Transverse colon (tissue), 4 donors: ENCODE results near the gene LRRC23. TPM values are rescaled to one million over a fixed set of nuclear protein-coding genes. Genes with fewer than 3 reads are reported as not detected.
"Not testable (repeated sequence)": the region's sequence is repeated elsewhere in the genome, so short reads cannot be mapped to it uniquely, and the experiment has no call there.

Experiments used
- DNase-seq: peaks from one replicate; pipeline ENCODE4 v3.0.0-alpha.2; 2019
- H3K27ac ChIP-seq, 4 donors: fragments of 200-600 bp; sonication (generic); 2 replicates each; pipeline ENCODE4 v1.5.1; 2016 to 2018; ENCODE audit warnings: inconsistent platforms in 4 of 4
- H3K27me3 ChIP-seq: fragments of 200-600 bp; sonication (generic); 2 replicates; pipeline ENCODE4 v1.5.1; 2017; ENCODE audit warnings: inconsistent platforms
- H3K36me3 ChIP-seq, 4 donors: fragments of 200-600 bp; sonication (generic); 2 replicates each; pipeline ENCODE4 v1.5.1; 2017 to 2019; ENCODE audit warnings: inconsistent platforms in 4 of 4
- H3K4me1 ChIP-seq, 4 donors: fragments of 200-600 bp; sonication (generic); 2 replicates each; pipeline ENCODE4 v1.5.1; 2017 to 2020; ENCODE audit warnings: inconsistent platforms in 4 of 4
- H3K4me3 ChIP-seq, 4 donors: fragments of 200-600 bp; sonication (generic); 1 replicate in 1 of 4; 2 replicates in 3 of 4; pipeline versions ENCODE4 v1.5.1 to v1.6.1; 2017 to 2019; ENCODE audit warnings: inconsistent platforms in 4 of 4
- H3K9me3 ChIP-seq, 2 donors: fragments of 200-600 bp; sonication (generic); 2 replicates each; pipeline ENCODE4 v1.5.1; 2017 to 2019; ENCODE audit warnings: inconsistent platforms in 2 of 2
- CTCF ChIP-seq, 5 experiments: fragments of 200-600 bp in 3 of 5; fragments of 450-650 bp in 2 of 5; sonication (generic) in 3 of 5; IDR thresholded peaks; 1 replicate in 2 of 5; 2 replicates in 3 of 5; pipeline ENCODE4 v1.5.1; 2016 to 2017; ENCODE audit warnings: antibody characterized with exemption in 5 of 5, inconsistent platforms in 3 of 5, mild to moderate bottlenecking in 2 of 5, moderate library complexity in 1 of 5
- EP300 ChIP-seq: sonication (generic); formaldehyde crosslinking; IDR thresholded peaks from one replicate; pipeline ENCODE4 v1.6.1; 2017; ENCODE audit warnings: antibody characterized with exemption, low read depth
- POLR2A ChIP-seq: fragments of 450-650 bp; IDR thresholded peaks from one replicate; pipeline ENCODE4 v1.6.1; 2016; ENCODE audit warnings: antibody characterized with exemption, mild to moderate bottlenecking, moderate library complexity
- POLR2AphosphoS5 ChIP-seq, 3 donors: sonication (generic); formaldehyde crosslinking; IDR thresholded peaks; one replicate each; pipeline ENCODE4 v1.6.1; 2016; ENCODE audit warnings: antibody characterized with exemption in 3 of 3
- WGBS, 2 donors: methylation state at CpG; one replicate each; pipeline ENCODE4 v1.1.5; 2018; ENCODE audit warnings: low coverage in 1 of 2; 5-methylcytosine and 5-hydroxymethylcytosine counted together
- in situ Hi-C, 4 donors: fragments of 200-750 bp; cut with MboI; loops; one replicate each; pipeline versions ENCODE4 v1.15.0 to v1.15.1; 2017; ENCODE audit warnings: low sequenced_read_pairs in 3 of 4, low pct_ligation_motif_present in 1 of 4, low pct_unique_long_range_greater_than_20kb in 1 of 4
- intact Hi-C: fragments of 100-400 bp; cut with DNase I; formaldehyde crosslinking; loops from one replicate; pipeline ENCODE4 v1.15.1; 2023; ENCODE audit warnings: low total_unique reads
- total RNA-seq, 4 donors: library from RNA; depleted of rRNA; stranded (reverse); fragments of >200 nt; gene quantifications; one replicate each; pipeline ENCODE4 v1.1.0, GENCODE V29; 2016

LRRC23 gene
- total RNA-seq, 4 donors from 2014 or later: 0.60 to 11.3 (median 5.9) TPM; not detected in 1

- Histone ChIP-seq H3K4me1 (no peaks in the 10 kb centered on the region), H3K27ac (no peak overlapping the region), H3K36me3 (peaks cover 0 to 64% (median 27%) of the 10 kb centered on the region in 4 donors), H3K27me3 (no peaks in the 10 kb centered on the region), H3K9me3 (no peaks in the 10 kb centered on the region), H3K4me3 (no peak overlapping the region)
- no peak for DNase-seq
- in situ Hi-C loops: no loop called here
- TF ChIP-seq EP300: no peak
- no peak for TF ChIP-seq POLR2A
- intact Hi-C loops: no loop called here
- 96% methylated on average over 9 of the region's 9 CpGs; no CpG with 5 or more reads in 1 of the 2 donors for WGBS, 2 donors
Observed at GRCh38 chr12:6860116-6860515, 44.5 kb upstream of the LRRC23 start.

- peaks cover 0 to 64% (median 27%) of the 10 kb centered on the region in 4 donors for H3K36me3 ChIP-seq
- H3K9me3 ChIP-seq: no peaks in the 10 kb centered on the region
Observed at GRCh38 chr12:6860942-6861341, 43.7 kb upstream of the LRRC23 start.

GRCh38 chr12:6861391-6861790 lies 43.2 kb upstream of the LRRC23 start:
- no peak overlapping the region for H3K4me3 ChIP-seq
- in situ Hi-C loops (no loop called here), intact Hi-C loops (no loop called here)
- 89% methylated on average over 8 of the region's 9 CpGs; no CpG with 5 or more reads in 1 of the 2 donors for WGBS, 2 donors
- no peak for DNase-seq
- no peak for TF ChIP-seq POLR2AphosphoS5 (IDR thresholded peaks at IDR 0.05)
- no peak for TF ChIP-seq EP300
- TF ChIP-seq POLR2A: no peak
- peaks cover 0 to under 1% (median 0%) of the 10 kb centered on the region in 4 donors for H3K4me1 ChIP-seq
- no peaks in the 10 kb centered on the region for H3K9me3 ChIP-seq
- peaks cover 0 to 64% (median 26%) of the 10 kb centered on the region in 4 donors for H3K36me3 ChIP-seq
- no peak overlapping the region for H3K27ac ChIP-seq
- H3K27me3 ChIP-seq: no peaks in the 10 kb centered on the region

More at GRCh38 chr12:6860942-6861341, 43.7 kb upstream of the LRRC23 start:
- Histone ChIP-seq H3K4me1 (no peaks in the 10 kb centered on the region), H3K27me3 (no peaks in the 10 kb centered on the region), H3K27ac (no peak overlapping the region), H3K4me3 (no peak overlapping the region)
- DNase-seq: no peak
- 93 to 96% methylated on average over 2 to 7 of the region's 7 CpGs for WGBS, 2 donors
- TF ChIP-seq POLR2AphosphoS5 (IDR thresholded peaks at IDR 0.05) (no peak), CTCF (IDR thresholded peaks at IDR 0.05) (no peak), POLR2A (no peak), EP300 (no peak)
- in situ Hi-C loops: no loop called here
- intact Hi-C loops: no loop called here

GRCh38 chr12:6863033-6863432 lies 41.6 kb upstream of the LRRC23 start:
- WGBS, 2 donors: 94 to 98% methylated on average over 3 to 11 of the region's 11 CpGs
- in situ Hi-C loops (no loop called here), intact Hi-C loops (no loop called here)
- Histone ChIP-seq H3K27me3 (no peaks in the 10 kb centered on the region), H3K4me3 (no peak overlapping the region), H3K27ac (no peak overlapping the region), H3K9me3 (no peaks in the 10 kb centered on the region), H3K4me1 (peaks cover 0 to 8% (median 6%) of the 10 kb centered on the region in 4 donors), H3K36me3 (peaks cover 0 to 51% (median 20%) of the 10 kb centered on the region in 4 donors)
- DNase-seq: no peak
- TF ChIP-seq EP300 (no peak), POLR2AphosphoS5 (IDR thresholded peaks at IDR 0.05) (no peak), CTCF (IDR thresholded peaks at IDR 0.05) (no peak), POLR2A (no peak)

- in situ Hi-C loops: no loop called here
- TF ChIP-seq EP300 (no peak), CTCF (IDR thresholded peaks at IDR 0.05) (no peak), POLR2AphosphoS5 (IDR thresholded peaks at IDR 0.05) (no peak), POLR2A (no peak)
- Histone ChIP-seq H3K4me3 (no peak overlapping the region), H3K27ac (no peak overlapping the region), H3K4me1 (peaks cover 5 to 15% (median 12%) of the 10 kb centered on the region in 4 donors), H3K36me3 (peaks cover 0 to 44% (median 16%) of the 10 kb centered on the region in 4 donors), H3K9me3 (no peaks in the 10 kb centered on the region), H3K27me3 (no peaks in the 10 kb centered on the region)
- 94% methylated on average over 16 of the region's 16 CpGs; no CpG with 5 or more reads in 1 of the 2 donors for WGBS, 2 donors
- intact Hi-C loops: no loop called here
- DNase-seq: no peak
Observed at GRCh38 chr12:6863586-6864321, 40.9 kb upstream of the LRRC23 start.

GRCh38 chr12:6865307-6865706 lies 39.3 kb upstream of the LRRC23 start:
- H3K27ac ChIP-seq, in situ Hi-C loops, DNase-seq, intact Hi-C loops, H3K27me3 ChIP-seq, H3K9me3 ChIP-seq, H3K4me3 ChIP-seq: not testable (repeated sequence)
- WGBS, 2 donors: 92% methylated on average over 5 of the region's 5 CpGs; no CpG with 5 or more reads in 1 of the 2 donors
- peaks cover 0 to 31% (median 12%) of the 10 kb centered on the region in 4 donors for H3K36me3 ChIP-seq
- peaks cover 11 to 27% (median 24%) of the 10 kb centered on the region in 4 donors for H3K4me1 ChIP-seq
